ENCODE measurements around the gene GUCA2B.

The GUCA2B gene

DNA sequence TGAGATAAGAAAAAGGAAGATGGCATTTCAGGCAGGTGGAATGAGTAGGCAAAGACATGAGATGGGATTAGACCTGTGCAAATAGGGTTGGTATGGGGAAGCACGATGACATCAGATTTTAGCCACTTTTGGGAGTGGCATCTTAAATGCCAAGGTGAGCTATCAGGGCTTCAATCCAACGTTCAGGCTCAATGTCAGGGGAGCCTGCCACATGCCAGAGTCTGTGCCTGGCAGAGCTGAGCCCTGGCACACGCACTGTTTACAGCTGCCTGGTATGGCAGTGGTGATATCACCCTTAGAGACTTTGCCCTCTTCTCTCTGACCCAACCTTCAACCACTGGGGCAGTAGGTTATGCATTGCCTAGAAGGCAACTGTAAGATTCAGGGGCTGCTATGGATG, 1.1 kb upstream of the GUCA2B start:
- Histone ChIP-seq H3K9ac (no peak overlapping the region), H3K4me2 (no peak overlapping the region), H3K27ac (no peak overlapping the region), H3K36me3 (no peaks in the 10 kb centered on the region), H3K27me3 (no peaks in the 10 kb centered on the region), H3K9me3 (no peaks in the 10 kb centered on the region), H3K4me3 (no peak overlapping the region), H3K4me1 (0 out of 2 replicates have a peak, but pooled peaks cover under 1% of the 10 kb centered on the region), H4K20me1 (no peaks in the 10 kb centered on the region)
- no peak for TF ChIP-seq Cebpa-rat (IDR thresholded peaks at IDR 0.05)

GRCh38 chr1:42153624-42154023, 414 bp downstream of the GUCA2B start:
- Histone ChIP-seq H4K20me1 (no peaks in the 10 kb centered on the region), H3K27ac (no peak overlapping the region), H3K9ac (no peak overlapping the region), H3K4me2 (no peak overlapping the region), H3K36me3 (no peaks in the 10 kb centered on the region), H3K27me3 (no peaks in the 10 kb centered on the region), H3K9me3 (no peaks in the 10 kb centered on the region), H3K4me3 (no peak overlapping the region), H3K4me1 (no peaks in the 10 kb centered on the region)
- TF ChIP-seq Cebpa-rat (IDR thresholded peaks at IDR 0.05): no peak

DNA sequence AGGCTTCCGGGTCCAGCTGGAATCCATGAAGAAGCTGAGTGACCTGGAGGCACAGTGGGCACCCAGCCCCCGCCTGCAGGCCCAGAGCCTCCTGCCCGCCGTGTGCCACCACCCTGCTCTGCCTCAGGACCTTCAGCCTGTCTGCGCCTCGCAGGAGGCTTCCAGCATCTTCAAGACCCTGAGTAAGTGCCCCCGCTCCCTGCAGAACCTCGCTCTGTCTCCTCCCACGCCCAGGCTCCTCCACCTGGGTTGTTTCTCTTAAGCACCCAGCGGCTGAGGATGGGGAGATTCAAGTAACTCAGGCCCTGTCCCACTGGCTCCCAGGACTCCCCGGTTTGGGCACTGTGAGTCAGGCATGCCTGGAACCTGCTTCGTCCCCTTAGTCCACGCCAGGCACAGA, 1.5 kb downstream of the GUCA2B start:
- H3K27me3 ChIP-seq: no peaks in the 10 kb centered on the region
- H3K9ac ChIP-seq: no peak overlapping the region
- H3K27ac ChIP-seq: no peak overlapping the region
- no peaks in the 10 kb centered on the region for H3K9me3 ChIP-seq
- TF ChIP-seq Cebpa-rat (IDR thresholded peaks at IDR 0.05): no peak
- H3K4me3 ChIP-seq: no peak overlapping the region
- H3K4me1 ChIP-seq: no peaks in the 10 kb centered on the region
- H4K20me1 ChIP-seq: no peaks in the 10 kb centered on the region
- no peaks in the 10 kb centered on the region for H3K36me3 ChIP-seq
- H3K4me2 ChIP-seq: no peak overlapping the region

DNA sequence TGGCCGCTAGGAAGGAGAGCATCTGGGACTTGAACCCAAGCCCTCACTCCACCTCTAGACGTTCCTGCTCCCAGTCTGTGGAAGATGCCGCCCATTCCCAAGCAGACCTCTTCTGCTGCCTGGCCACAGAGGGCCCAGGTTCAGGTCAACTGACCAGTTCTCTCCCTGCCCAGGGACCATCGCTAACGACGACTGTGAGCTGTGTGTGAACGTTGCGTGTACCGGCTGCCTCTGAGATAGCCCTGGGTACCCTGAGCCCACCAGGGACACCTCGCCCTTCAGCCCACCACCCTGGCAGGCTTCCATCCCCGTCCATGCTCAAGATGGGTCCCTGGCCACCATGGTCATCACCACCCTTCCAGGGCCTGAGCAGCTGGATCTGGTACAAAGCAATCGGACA, 2.2 kb downstream of the GUCA2B start:
- no peaks in the 10 kb centered on the region for H4K20me1 ChIP-seq
- H3K9me3 ChIP-seq: peaks cover 1% of the 10 kb centered on the region
- no peak overlapping the region for H3K9ac ChIP-seq
- no peaks in the 10 kb centered on the region for H3K27me3 ChIP-seq
- no peak for TF ChIP-seq Cebpa-rat (IDR thresholded peaks at IDR 0.05)
- H3K4me3 ChIP-seq: no peak overlapping the region
- no peak overlapping the region for H3K27ac ChIP-seq
- H3K4me2 ChIP-seq: no peak overlapping the region
- no peaks in the 10 kb centered on the region for H3K4me1 ChIP-seq
- no peaks in the 10 kb centered on the region for H3K36me3 ChIP-seq

GRCh38 chr1:42157667-42158066, 4.5 kb downstream of the GUCA2B start:
- H3K27ac ChIP-seq: no peak overlapping the region
- H3K4me1 ChIP-seq: no peaks in the 10 kb centered on the region
- no peaks in the 10 kb centered on the region for H3K27me3 ChIP-seq
- no peaks in the 10 kb centered on the region for H4K20me1 ChIP-seq
- H3K9me3 ChIP-seq: peaks cover 13% of the 10 kb centered on the region
- H3K9ac ChIP-seq: no peak overlapping the region
- H3K4me3 ChIP-seq: no peak overlapping the region
- no peaks in the 10 kb centered on the region for H3K36me3 ChIP-seq
- TF ChIP-seq Cebpa-rat (IDR thresholded peaks at IDR 0.05): no peak
- no peak overlapping the region for H3K4me2 ChIP-seq

DNA sequence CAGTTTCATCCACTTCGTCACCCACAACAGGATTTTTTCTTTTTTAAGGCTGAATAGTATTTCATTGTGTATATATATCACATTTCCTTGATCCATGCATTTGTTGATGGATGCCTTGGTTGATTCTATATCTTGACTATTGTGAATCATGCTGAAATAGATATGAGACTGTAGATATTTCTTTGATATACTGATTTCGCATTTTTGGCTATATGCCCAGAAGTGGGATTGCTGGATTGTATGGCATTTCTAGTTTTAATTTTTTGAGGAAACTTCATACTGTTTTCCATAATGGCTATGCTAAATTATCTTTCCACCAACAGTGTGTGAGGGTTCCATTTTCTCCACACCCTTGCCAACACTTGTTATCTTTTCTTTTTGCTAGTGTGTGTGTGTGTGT, 5.0 kb downstream of the GUCA2B start:
- peaks cover 13% of the 10 kb centered on the region for H3K9me3 ChIP-seq
- H3K4me2 ChIP-seq: no peak overlapping the region
- H3K36me3 ChIP-seq: no peaks in the 10 kb centered on the region
- no peak overlapping the region for H3K27ac ChIP-seq
- no peaks in the 10 kb centered on the region for H4K20me1 ChIP-seq
- no peak for TF ChIP-seq Cebpa-rat (IDR thresholded peaks at IDR 0.05)
- H3K9ac ChIP-seq: no peak overlapping the region
- no peak overlapping the region for H3K4me3 ChIP-seq
- no peaks in the 10 kb centered on the region for H3K4me1 ChIP-seq
- no peaks in the 10 kb centered on the region for H3K27me3 ChIP-seq

- no peak for TF ChIP-seq Cebpa-rat (IDR thresholded peaks at IDR 0.05)
- no peak overlapping the region for H3K4me3 ChIP-seq
- no peak overlapping the region for H3K4me2 ChIP-seq
- H3K36me3 ChIP-seq: no peaks in the 10 kb centered on the region
- 0 out of 2 replicates have a peak, but pooled peaks cover 13% of the 10 kb centered on the region for H3K4me1 ChIP-seq
- H3K9me3 ChIP-seq: peaks cover 13% of the 10 kb centered on the region
- H3K27me3 ChIP-seq: no peaks in the 10 kb centered on the region
- H3K27ac ChIP-seq: no peak overlapping the region
- no peak overlapping the region for H3K9ac ChIP-seq
- H4K20me1 ChIP-seq: no peaks in the 10 kb centered on the region
These were observed 9.0 kb downstream of the GUCA2B start for GRCh38 chr1:42162181-42162580.

DNA sequence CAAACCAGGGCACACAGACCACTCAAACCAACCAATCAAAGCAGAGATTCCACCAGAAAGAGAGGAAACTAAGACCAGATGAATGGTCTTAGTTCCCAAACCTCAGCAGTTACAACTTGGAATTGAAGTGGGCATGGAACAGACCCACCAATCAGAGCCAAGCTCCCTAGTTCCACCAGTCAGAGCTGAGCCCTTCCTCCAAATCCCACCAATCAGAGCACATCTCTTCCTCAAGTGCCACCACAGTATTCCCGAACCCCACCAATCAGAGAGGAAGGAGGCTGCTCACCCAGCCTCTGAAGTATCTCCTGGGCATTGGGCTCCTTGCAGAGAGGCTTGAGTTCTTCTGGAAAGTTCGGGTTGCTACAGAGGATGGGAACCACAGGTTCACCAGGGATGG, 9.9 kb downstream of the GUCA2B start:
- no peak for TF ChIP-seq Cebpa-rat (IDR thresholded peaks at IDR 0.05)
- Histone ChIP-seq H3K27ac (no peak overlapping the region), H3K4me3 (no peak overlapping the region)

GRCh38 chr1:42163536-42164503, 10.6 kb downstream of the GUCA2B start:
- Histone ChIP-seq H3K27ac (no peak overlapping the region), H3K9ac (no peak overlapping the region), H4K20me1 (no peaks in the 10 kb centered on the region), H3K4me1 (0 out of 2 replicates have a peak, but pooled peaks cover 13% of the 10 kb centered on the region), H3K36me3 (no peaks in the 10 kb centered on the region), H3K4me2 (no peak overlapping the region), H3K9me3 (peaks cover 13% of the 10 kb centered on the region), H3K4me3 (no peak overlapping the region), H3K27me3 (no peaks in the 10 kb centered on the region)
- TF ChIP-seq Cebpa-rat (IDR thresholded peaks at IDR 0.05): no peak

More for the DNA sequence above, 9.9 kb downstream of the GUCA2B start:
- Histone ChIP-seq H3K4me1 (0 out of 2 replicates have a peak, but pooled peaks cover 13% of the 10 kb centered on the region), H4K20me1 (no peaks in the 10 kb centered on the region), H3K4me2 (no peak overlapping the region), H3K36me3 (no peaks in the 10 kb centered on the region), H3K9ac (no peak overlapping the region), H3K9me3 (peaks cover 13% of the 10 kb centered on the region), H3K27me3 (no peaks in the 10 kb centered on the region)
